Measurements from ENCODE around the gene ATP11A. TPM values are rescaled to one million over a fixed set of nuclear protein-coding genes. Genes with fewer than 3 reads are reported as not detected.

Gene ATP11A
- total and polyA plus RNA-seq, 2 experiments from 2014 or later = 4.9 to 5.0 TPM

DNA sequence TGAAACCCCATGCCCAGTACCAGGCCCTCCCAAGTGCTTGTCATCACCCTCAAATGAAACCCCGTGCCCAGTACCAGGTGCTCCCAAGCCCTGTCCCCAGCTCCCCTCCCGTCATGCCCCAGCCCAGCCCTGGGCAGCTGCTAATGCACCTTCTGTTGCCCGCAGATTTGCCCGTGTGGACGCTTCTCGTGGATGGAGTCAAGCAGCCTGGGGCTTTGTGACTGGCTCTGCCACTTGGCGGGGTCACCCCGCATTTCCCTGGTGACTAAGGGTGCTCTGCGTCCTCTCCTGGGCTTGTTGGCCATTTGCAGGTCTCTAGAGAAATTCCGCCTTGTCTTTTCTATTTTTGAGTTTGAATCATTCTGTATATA, 82.7 kb downstream of the ATP11A start:
- Histone ChIP-seq H2AFZ (no peak overlapping the region), H4K20me1 (ENCODE audit: insufficient read depth) (no peaks in the 10 kb centered on the region), H3K36me3 (ENCODE audit: low read depth) (no peaks in the 10 kb centered on the region), H3K79me2 (ENCODE audit: insufficient read depth) (no peaks in the 10 kb centered on the region), H3K4me2 (ENCODE audit: unreplicated experiment) (no peak overlapping the region), H3K9me2 (ENCODE audit: insufficient read depth) (no peaks in the 10 kb centered on the region), H3K27me3 (replicated peaks; ENCODE audit: insufficient read depth) (no peaks in the 10 kb centered on the region), H3K27ac (no peak overlapping the region), H3K9me3 (ENCODE audit: low read depth) (no peaks in the 10 kb centered on the region), H3K4me1 (ENCODE audit: insufficient read depth) (no peaks in the 10 kb centered on the region), H3K9ac (no peak overlapping the region), H3K4me3 (no peak overlapping the region), H3F3A (ENCODE audit: insufficient read depth) (no peaks in the 10 kb centered on the region)
- no peak for TF ChIP-seq EZH2phosphoT487 (IDR thresholded peaks at IDR 0.05; ENCODE audit: insufficient read depth, low read depth)
- no peak for TF ChIP-seq EZH2 (IDR thresholded peaks at IDR 0.05; ENCODE audit: insufficient read depth, poor library complexity, severe bottlenecking)
- DNase-seq = no peak
- WGBS, 2 experiments (ENCODE audit: low coverage in 1 of 2, low lambda C conversion rate in 2 of 2, missing lambda C conversion rate in 2 of 2) = 92 to 93% methylated on average over 10 of the region's 10 CpGs
- in situ Hi-C loops (cut with MboI) = no loop called here

DNA sequence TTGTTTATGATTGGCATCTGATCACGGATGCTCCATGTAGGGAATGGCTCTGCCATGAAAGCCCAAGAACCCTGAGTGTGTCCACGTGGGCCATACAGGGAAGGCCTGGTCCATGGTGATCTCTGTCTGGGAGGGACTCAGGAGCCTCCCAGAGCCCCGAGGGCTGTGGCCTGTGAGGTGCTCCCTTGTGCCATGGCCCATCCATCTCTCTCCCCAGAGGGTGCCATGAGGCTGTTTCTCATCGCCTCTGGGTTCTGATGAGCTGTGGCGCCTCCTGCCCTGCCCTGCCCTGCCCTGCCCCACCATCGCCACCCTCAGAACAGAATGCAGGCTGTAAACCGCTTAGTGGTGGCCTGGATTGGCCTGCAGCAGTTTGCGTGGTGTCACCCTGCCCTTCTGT, 83.1 kb downstream of the ATP11A start:
- H3K27me3 ChIP-seq (replicated peaks; ENCODE audit: insufficient read depth) = no peaks in the 10 kb centered on the region
- 88 to 91% methylated on average over 8 of the region's 8 CpGs for WGBS, 2 experiments (ENCODE audit: low coverage in 1 of 2, low lambda C conversion rate in 2 of 2, missing lambda C conversion rate in 2 of 2)
- in situ Hi-C loops (cut with MboI) = no loop called here

DNA sequence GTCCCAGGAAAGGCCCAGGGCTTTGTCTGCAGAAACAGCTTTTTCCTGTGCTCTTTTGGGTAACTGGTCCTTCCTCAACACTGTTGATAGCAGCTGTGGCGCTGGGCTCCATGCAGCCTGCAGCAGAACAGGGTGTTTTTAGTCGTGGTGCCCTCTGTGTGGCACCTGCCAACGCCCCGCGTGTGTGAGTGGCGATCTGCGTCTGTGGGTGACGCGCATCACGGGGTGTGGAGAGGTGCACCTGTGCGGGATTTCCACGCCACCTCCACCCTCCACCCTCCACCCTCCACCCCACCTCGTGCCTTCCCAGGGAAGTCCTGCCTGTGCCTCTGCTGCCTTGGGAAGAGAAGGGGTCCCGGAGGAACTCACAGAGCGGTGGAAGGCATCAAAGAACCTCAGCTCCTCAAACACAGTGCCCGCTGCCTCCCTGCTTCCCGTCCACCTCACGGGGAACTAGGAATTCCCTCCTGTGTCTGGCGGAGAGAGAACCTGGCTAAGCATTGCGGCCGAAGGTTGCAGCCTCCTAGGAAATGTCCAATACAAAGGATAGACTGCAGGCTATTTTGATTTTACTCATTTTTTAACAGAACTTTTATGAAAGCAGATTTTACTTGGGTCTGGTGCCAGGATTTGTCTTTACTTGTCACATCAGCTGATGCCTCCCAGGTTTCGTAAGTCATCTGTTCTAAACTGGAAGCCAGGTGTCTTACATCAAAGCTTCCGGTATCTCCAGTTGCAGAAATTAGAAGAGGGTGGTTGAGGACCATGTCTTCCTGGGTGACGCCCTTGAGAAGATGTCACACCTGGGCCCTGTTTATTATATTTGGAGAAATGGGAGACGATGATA, 84.0 kb downstream of the ATP11A start:
- TF ChIP-seq EZH2phosphoT487 (IDR thresholded peaks at IDR 0.05; ENCODE audit: insufficient read depth, low read depth) (no peak), EZH2 (IDR thresholded peaks at IDR 0.05; ENCODE audit: insufficient read depth, poor library complexity, severe bottlenecking) (no peak)
- H3K27ac ChIP-seq = no peak overlapping the region

More for the DNA sequence above, 83.1 kb downstream of the ATP11A start:
- Histone ChIP-seq H3K27ac (no peak overlapping the region), H4K20me1 (ENCODE audit: insufficient read depth) (no peaks in the 10 kb centered on the region), H3K9ac (no peak overlapping the region), H3K9me3 (ENCODE audit: low read depth) (no peaks in the 10 kb centered on the region), H3K9me2 (ENCODE audit: insufficient read depth) (no peaks in the 10 kb centered on the region), H3K4me3 (no peak overlapping the region), H3K4me2 (ENCODE audit: unreplicated experiment) (no peak overlapping the region), H3K4me1 (ENCODE audit: insufficient read depth) (no peaks in the 10 kb centered on the region), H2AFZ (no peak overlapping the region), H3K79me2 (ENCODE audit: insufficient read depth) (no peaks in the 10 kb centered on the region), H3K36me3 (ENCODE audit: low read depth) (no peaks in the 10 kb centered on the region), H3F3A (ENCODE audit: insufficient read depth) (no peaks in the 10 kb centered on the region)
- no peak for DNase-seq
- TF ChIP-seq EZH2phosphoT487 (IDR thresholded peaks at IDR 0.05; ENCODE audit: insufficient read depth, low read depth) = no peak

DNA sequence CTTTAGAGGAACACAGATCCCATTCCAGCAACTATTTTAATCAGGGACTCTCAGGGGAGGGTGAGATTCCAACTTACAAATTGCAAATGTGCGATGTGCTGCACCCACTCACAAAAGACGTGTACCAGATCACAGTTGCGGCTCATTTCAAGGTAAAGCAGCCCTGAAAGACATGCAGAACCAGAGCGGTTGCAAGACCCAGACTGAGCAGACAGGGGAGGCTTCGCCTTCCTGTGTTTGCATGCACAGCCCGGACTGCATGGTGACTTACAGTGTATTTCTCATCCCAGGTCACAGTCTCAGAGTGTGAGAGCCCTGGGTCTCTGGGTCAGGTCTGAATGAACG, 84.6 kb downstream of the ATP11A start:
- H3K9ac ChIP-seq = no peak overlapping the region
- WGBS, 2 experiments (ENCODE audit: low coverage in 1 of 2, low lambda C conversion rate in 2 of 2, missing lambda C conversion rate in 2 of 2) = 92% methylated on average over 7 of the region's 7 CpGs
- no peaks in the 10 kb centered on the region for H3K27me3 ChIP-seq (replicated peaks; ENCODE audit: insufficient read depth)
- no peaks in the 10 kb centered on the region for H3K9me2 ChIP-seq (ENCODE audit: insufficient read depth)
- H3K36me3 ChIP-seq (ENCODE audit: low read depth) = no peaks in the 10 kb centered on the region
- no peak overlapping the region for H2AFZ ChIP-seq
- TF ChIP-seq EZH2phosphoT487 (IDR thresholded peaks at IDR 0.05; ENCODE audit: insufficient read depth, low read depth) (no peak), EZH2 (IDR thresholded peaks at IDR 0.05; ENCODE audit: insufficient read depth, poor library complexity, severe bottlenecking) (no peak)
- DNase-seq = no peak
- H3K4me2 ChIP-seq (ENCODE audit: unreplicated experiment) = no peak overlapping the region
- no peaks in the 10 kb centered on the region for H3K4me1 ChIP-seq (ENCODE audit: insufficient read depth)
- H3F3A ChIP-seq (ENCODE audit: insufficient read depth) = no peaks in the 10 kb centered on the region
- H4K20me1 ChIP-seq (ENCODE audit: insufficient read depth) = no peaks in the 10 kb centered on the region
- no peaks in the 10 kb centered on the region for H3K9me3 ChIP-seq (ENCODE audit: low read depth)
- H3K79me2 ChIP-seq (ENCODE audit: insufficient read depth) = no peaks in the 10 kb centered on the region
- in situ Hi-C loops (cut with MboI) = no loop called here
- no peak overlapping the region for H3K4me3 ChIP-seq
- H3K27ac ChIP-seq = no peak overlapping the region

More for the DNA sequence above, 84.0 kb downstream of the ATP11A start:
- Histone ChIP-seq H3K9me3 (ENCODE audit: low read depth) (no peaks in the 10 kb centered on the region), H3K4me2 (ENCODE audit: unreplicated experiment) (no peak overlapping the region), H3F3A (ENCODE audit: insufficient read depth) (no peaks in the 10 kb centered on the region), H3K4me1 (ENCODE audit: insufficient read depth) (no peaks in the 10 kb centered on the region), H2AFZ (no peak overlapping the region), H3K4me3 (no peak overlapping the region), H3K36me3 (ENCODE audit: low read depth) (no peaks in the 10 kb centered on the region), H4K20me1 (ENCODE audit: insufficient read depth) (no peaks in the 10 kb centered on the region), H3K9ac (no peak overlapping the region), H3K27me3 (replicated peaks; ENCODE audit: insufficient read depth) (no peaks in the 10 kb centered on the region), H3K79me2 (ENCODE audit: insufficient read depth) (no peaks in the 10 kb centered on the region), H3K9me2 (ENCODE audit: insufficient read depth) (no peaks in the 10 kb centered on the region)
- WGBS, 2 experiments (ENCODE audit: low coverage in 1 of 2, low lambda C conversion rate in 2 of 2, missing lambda C conversion rate in 2 of 2) = 87 to 90% methylated on average over 24 to 25 of the region's 25 CpGs
- in situ Hi-C loops (cut with MboI) = no loop called here
- no peak for DNase-seq
